SHP77 treated with DMSO at 0.1 percent for 48 hours (cell line): ENCODE results near the gene MRPL4.
A peak's percentile ranks its signal among the peaks of the same experiment; 100 is the strongest.
"Not testable (repeated sequence)": the region's sequence is repeated elsewhere in the genome, so short reads cannot be mapped to it uniquely, and the experiment has no call there.

ENCODE experiments used
- DNase-seq: peaks from one replicate; lab custom pipeline; 2025; lab: John Stamatoyannopoulos, UW

The MRPL4 gene

DNA sequence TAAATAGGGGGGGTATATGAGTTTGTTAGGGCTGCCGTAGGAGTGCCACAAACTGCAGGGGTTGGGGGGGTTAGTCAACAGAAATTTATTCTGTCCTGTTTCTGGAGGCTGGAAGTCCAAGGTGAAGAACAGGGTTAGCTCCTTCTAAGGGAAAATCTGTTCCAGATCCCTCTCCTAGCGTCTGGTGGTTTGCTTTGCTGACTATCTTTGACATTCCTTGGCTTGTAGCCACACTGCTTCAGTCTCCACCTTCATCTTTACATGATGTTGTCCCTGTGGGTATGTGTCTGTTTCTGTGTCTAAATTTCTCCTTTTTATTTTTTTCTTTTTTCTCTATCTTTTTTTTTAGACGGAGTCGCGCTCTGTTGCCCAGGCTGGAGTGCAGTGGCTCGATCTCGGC, 10.8 kb downstream of the MRPL4 start:
- DNase-seq = no peak

DNA sequence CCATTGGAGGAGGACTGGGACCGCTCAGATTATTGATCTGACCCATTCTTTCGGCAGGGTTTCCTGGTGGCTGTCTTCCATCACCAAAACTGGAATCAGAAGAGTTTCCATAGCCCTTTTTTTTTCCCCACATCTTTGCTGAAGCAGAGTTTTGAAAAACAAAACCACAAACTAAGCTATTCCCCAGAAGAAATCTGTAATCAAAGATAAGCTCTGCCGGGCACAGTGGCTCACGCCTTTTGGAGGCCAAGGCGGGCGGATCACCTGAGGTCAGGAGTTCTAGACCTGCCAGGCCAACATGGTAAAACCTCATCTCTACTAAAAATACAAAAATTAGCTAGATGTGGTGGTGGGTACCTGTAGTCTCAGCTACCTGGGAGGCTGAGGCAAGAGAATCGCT, 14.7 kb downstream of the MRPL4 start:
- DNase-seq = no peak

DNA sequence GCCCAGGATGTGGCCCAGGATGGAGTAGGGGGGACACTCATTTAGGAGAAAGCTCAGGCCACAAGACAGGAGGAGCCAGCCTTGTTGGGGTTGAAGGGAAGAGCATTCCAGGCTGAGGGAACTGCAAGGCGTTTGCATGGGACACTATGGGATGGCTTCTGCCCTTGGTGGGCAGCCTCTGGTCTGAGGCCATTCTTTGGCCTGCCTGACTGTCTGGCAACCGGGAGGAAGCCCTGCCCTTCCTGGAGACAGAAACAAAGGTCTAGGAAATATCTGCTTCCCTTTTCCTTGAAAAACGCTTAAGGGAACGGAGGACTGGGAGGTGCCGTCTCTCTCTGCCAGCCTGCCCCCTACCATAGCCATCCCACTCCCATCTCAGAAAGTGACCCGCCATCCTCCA, 16.1 kb downstream of the MRPL4 start:
- DNase-seq = no peak

GRCh38 chr19:10269333-10270179, 17.5 kb downstream of the MRPL4 start:
- peak; percentile 40 for DNase-seq

GRCh38 chr19:10270180-10270615, 18.2 kb downstream of the MRPL4 start:
- DNase-seq = no peak

DNA sequence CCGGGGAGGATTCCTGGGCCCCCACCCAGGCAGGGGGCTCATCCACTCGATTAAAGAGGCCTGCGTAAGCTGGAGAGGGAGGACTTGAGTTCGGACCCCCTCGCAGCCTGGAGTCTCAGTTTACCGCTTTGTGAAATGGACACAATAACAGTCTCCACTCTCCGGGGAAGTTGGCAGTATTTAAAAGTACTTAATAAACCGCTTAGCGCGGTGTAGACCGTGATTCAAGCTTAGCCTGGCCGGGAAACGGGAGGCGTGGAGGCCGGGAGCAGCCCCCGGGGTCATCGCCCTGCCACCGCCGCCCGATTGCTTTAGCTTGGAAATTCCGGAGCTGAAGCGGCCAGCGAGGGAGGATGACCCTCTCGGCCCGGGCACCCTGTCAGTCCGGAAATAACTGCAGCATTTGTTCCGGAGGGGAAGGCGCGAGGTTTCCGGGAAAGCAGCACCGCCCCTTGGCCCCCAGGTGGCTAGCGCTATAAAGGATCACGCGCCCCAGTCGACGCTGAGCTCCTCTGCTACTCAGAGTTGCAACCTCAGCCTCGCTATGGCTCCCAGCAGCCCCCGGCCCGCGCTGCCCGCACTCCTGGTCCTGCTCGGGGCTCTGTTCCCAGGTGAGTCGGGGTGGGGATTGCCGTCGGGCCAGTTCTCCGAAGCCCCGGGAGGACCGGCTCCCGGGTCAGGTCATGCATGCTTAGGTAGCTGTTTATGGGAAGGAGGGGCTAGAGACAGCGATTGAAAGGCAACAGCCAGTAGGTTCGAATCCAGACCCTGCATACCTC, 18.8 kb downstream of the MRPL4 start, which contains the start of gene ICAM1:
ICAM1 (plus strand) TSS at position 505 of the 779 bp plus-strand sequence; CDS start at position 545, 40 bp downstream.
- peak; percentile 42 for DNase-seq

DNA sequence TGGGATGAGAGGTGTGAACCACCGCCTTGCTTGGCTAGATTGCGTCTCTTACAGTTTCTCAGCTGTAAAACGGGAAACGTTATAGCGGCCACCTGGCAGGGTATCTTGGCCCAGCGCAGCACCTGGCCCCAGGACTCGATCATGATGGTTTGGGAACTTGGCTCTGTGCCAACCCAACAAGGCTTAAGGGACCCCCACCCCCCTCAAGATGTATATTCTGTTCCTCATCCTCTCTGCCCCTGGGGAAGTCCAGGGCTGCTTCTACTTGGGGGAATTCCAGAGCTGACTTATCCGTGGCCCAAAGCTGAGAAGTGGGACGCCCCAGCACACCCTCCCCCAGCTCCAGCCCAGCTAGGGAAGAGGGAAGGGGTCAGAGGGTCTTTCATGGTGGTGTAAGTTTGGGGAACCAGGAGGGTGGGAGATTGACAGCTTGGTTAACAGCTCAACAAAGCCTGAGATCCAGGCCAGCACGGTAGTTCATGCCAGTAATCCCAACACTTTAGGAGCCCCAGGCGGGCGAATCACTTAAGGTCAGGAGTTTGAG, 19.6 kb downstream of the MRPL4 start:
- no peak for DNase-seq

- DNase-seq = no peak
These were observed 22.6 kb downstream of the MRPL4 start for GRCh38 chr19:10274589-10274988.

DNA sequence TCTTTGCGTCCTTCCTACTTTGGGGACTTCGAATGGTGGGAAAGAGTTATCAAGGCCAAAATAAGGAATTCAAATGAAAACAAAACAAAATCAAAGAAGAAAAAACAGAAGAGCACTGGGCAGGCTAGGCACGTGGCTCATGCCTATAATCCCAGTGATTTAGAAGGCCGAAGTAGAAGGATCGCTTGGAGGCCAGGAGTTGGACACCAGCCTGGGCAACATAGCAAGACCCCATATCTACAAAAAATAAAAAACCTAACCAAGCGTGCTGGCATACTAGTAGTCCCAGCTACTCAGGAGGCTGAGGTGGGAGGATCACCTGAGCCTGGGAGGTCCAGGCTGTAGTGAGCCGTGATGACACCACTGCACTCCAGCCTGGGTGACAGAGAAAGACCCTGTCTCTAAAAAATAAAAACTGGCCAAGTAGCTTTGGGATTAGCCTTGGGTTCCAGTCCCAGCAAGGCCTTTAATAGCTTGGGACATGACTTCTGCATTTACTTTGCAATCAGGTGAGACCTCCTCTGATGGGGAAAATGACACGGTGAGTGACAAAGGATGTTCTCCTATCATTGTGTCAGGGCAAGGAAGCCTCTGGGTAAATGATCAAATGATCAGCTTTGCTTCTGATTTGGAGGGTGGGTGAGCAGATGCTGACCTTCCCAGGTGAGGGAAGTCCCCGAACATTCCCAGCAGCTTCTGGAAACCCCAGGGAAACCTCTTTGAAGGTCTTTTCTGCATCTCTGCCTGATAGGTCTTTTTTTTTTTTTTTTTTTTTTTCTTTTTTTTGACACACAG, 26.0 kb downstream of the MRPL4 start:
- no peak for DNase-seq

DNA sequence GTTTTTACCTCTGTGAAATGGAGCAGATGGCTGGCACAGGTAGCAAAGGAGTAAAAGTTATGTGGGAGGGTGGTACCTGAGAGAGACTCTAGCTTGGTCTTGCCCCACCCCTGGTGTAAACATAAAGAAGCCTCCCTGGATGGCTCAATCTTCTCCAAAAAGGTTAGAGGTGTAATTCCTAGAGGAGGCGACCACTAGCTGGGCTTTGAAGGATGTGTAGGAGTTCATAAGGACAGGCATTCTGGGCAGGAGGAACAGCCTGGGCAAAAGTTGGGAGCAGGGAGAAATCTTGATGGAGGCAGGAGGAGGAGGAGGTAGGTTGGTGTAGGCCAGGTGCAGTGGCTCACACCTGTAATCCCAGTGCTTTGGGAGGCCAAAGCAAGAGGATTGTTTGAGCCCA, 26.9 kb downstream of the MRPL4 start:
- DNase-seq = no peak

- DNase-seq = no peak
These were observed 27.9 kb downstream of the MRPL4 start for GRCh38 chr19:10279737-10280442.

- DNase-seq = not testable (repeated sequence)
These were observed 30.0 kb downstream of the MRPL4 start for GRCh38 chr19:10282043-10282442.

GRCh38 chr19:10283301-10284064, 31.5 kb downstream of the MRPL4 start:
- no peak for DNase-seq

GRCh38 chr19:10284065-10284959, 32.3 kb downstream of the MRPL4 start:
- DNase-seq = no peak

- DNase-seq = no peak
These were observed 32.9 kb downstream of the MRPL4 start for GRCh38 chr19:10284960-10285278.

- no peak for DNase-seq
These were observed 33.4 kb downstream of the MRPL4 start for GRCh38 chr19:10285393-10285792.

- no peak for DNase-seq
These were observed 35.1 kb downstream of the MRPL4 start, which contains the start of gene ICAM4 for GRCh38 chr19:10286803-10287737. Gene ICAM4 (plus strand): TSS chr19:10286955. CDS start chr19:10287013, 58 bp downstream.

DNA sequence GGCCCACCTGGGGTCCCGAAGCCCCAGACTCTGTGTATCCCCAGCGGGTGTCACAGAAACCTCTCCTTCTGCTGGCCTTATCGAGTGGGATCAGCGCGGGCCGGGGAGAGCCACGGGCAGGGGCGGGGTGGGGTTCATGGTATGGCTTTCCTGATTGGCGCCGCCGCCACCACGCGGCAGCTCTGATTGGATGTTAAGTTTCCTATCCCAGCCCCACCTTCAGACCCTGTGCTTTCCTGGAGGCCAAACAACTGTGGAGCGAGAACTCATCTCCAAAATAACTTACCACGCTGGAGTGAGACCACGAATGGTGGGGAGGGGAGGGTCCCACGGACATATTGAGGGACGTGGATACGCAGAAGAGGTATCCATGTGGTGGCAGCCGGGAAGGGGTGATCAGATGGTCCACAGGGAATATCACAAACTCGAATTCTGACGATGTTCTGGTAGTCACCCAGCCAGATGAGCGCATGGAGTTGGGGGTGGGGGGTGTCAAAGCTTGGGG, 36.7 kb downstream of the MRPL4 start:
- peak; percentile 46 for DNase-seq
